ENCODE measurements around the gene TMEM163. TPM values are rescaled to one million over a fixed set of nuclear protein-coding genes. Genes with fewer than 3 reads are reported as not detected.

TMEM163 gene
- total and polyA plus RNA-seq, 2 donors (not counting 3 experiments of a cell fraction or from before 2014, with no cell fraction given) = 1.0 to 2.8 TPM

DNA sequence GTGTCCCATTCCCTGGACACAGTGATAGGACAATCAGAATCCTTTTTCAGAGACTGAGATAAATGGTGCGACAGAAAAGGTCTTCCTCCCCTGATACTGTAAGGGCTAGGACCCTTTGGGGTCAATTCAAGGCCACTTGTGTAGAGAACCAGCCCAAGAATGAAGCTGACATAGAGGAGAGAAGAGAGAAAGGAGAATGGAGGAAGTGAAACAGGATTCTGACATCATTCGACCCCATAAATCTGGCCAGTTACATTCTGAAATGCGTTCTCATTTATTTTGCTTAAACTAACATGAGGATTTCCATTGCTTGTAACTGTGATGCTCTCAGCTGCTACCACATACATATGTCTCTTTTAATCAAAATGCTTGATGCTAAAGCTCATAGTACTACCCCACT, 148.1 kb downstream of the TMEM163 start:
- H3K4me1 ChIP-seq (ENCODE audit: control insufficient read depth, extremely low read depth, insufficient read depth, low read length) = no peaks in the 10 kb centered on the region
- TF ChIP-seq FOS (IDR thresholded peaks at IDR 0.05; ENCODE audit: borderline replicate concordance, insufficient read depth, low read length) = no peak
- TF ChIP-seq JUN (IDR thresholded peaks at IDR 0.05; ENCODE audit: borderline replicate concordance, insufficient read depth, insufficient read length, low read depth) = no peak
- TF ChIP-seq, protein P1, sequence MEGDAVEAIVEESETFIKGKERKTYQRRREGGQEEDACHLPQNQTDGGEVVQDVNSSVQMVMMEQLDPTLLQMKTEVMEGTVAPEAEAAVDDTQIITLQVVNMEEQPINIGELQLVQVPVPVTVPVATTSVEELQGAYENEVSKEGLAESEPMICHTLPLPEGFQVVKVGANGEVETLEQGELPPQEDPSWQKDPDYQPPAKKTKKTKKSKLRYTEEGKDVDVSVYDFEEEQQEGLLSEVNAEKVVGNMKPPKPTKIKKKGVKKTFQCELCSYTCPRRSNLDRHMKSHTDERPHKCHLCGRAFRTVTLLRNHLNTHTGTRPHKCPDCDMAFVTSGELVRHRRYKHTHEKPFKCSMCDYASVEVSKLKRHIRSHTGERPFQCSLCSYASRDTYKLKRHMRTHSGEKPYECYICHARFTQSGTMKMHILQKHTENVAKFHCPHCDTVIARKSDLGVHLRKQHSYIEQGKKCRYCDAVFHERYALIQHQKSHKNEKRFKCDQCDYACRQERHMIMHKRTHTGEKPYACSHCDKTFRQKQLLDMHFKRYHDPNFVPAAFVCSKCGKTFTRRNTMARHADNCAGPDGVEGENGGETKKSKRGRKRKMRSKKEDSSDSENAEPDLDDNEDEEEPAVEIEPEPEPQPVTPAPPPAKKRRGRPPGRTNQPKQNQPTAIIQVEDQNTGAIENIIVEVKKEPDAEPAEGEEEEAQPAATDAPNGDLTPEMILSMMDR (IDR thresholded peaks at IDR 0.05; ENCODE audit: extremely low read depth in 1 of 2, insufficient read depth in 1 of 2, low read depth in 1 of 2, low read length in 2 of 2) = no peak
- TF ChIP-seq GATA2 (IDR thresholded peaks at IDR 0.05; ENCODE audit: insufficient read depth, insufficient read length, low read depth, low read length) = no peak
- TF ChIP-seq POLR2AphosphoS5 (IDR thresholded peaks at IDR 0.05; ENCODE audit: insufficient read depth, low read depth, low read length) = no peak
- TF ChIP-seq POLR2A (IDR thresholded peaks at IDR 0.05; ENCODE audit: low read depth, low read length) = no peak
- TF ChIP-seq, protein P2, sequence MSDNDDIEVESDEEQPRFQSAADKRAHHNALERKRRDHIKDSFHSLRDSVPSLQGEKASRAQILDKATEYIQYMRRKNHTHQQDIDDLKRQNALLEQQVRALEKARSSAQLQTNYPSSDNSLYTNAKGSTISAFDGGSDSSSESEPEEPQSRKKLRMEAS (IDR thresholded peaks at IDR 0.05; ENCODE audit: insufficient read depth, insufficient read length) = no peak
- TF ChIP-seq MYC (IDR thresholded peaks at IDR 0.05; ENCODE audit: low read depth, low read length) = no peak
- TF ChIP-seq EZH2 (IDR thresholded peaks at IDR 0.05; ENCODE audit: borderline replicate concordance, low read depth, low read length, severe bottlenecking) = no peak
- FAIRE-seq (no peak), DNase-seq (ENCODE audit: low read depth, low spot score) (no peak)
- no peaks in the 10 kb centered on the region for H4K20me1 ChIP-seq (replicated peaks; ENCODE audit: control insufficient read depth, extremely low read depth, insufficient read depth, low read length)
- H3K36me3 ChIP-seq (ENCODE audit: control insufficient read depth in 2 of 2, extremely low read depth in 1 of 2, insufficient read depth in 2 of 2, low read length in 2 of 2) = no peaks in the 10 kb centered on the region
- H3K4me2 ChIP-seq (ENCODE audit: insufficient read depth, low read length) = no peak overlapping the region
- H2AFZ ChIP-seq (ENCODE audit: low read depth, low read length) = no peak overlapping the region
- H3K9me3 ChIP-seq (replicated peaks; ENCODE audit: control insufficient read depth, insufficient read depth, low read length) = no peaks in the 10 kb centered on the region
- H3K27me3 ChIP-seq (ENCODE audit: control insufficient read depth in 2 of 2, insufficient read depth in 2 of 2, low read length in 2 of 2) = no peaks in the 10 kb centered on the region
- no TSS peak for BruUV-seq (replicated peaks)
- POLR2A ChIA-PET = no interaction called here
- dilution Hi-C loops (cut with MboI; ENCODE audit: extremely low pct_ligation_motif_present, low sequenced_read_pairs) (no loop called here), intact Hi-C loops (cut with micrococcal nuclease) (no loop called here)
- no peak overlapping the region for H3K4me3 ChIP-seq (replicated peaks in 1 of 3; ENCODE audit: insufficient read depth in 1 of 3, low read depth in 1 of 3, low read length in 3 of 3)
- CTCF ChIA-PET = no interaction called here
- H3K9me1 ChIP-seq (replicated peaks; ENCODE audit: control insufficient read depth, extremely low read depth, insufficient read depth, low read length) = no peaks in the 10 kb centered on the region
- H3K79me2 ChIP-seq (ENCODE audit: control insufficient read depth, insufficient read depth, low read length) = no peaks in the 10 kb centered on the region
- H3K9ac ChIP-seq (replicated peaks; ENCODE audit: extremely low read depth, insufficient read depth, low read length) = no peak overlapping the region
- no peak overlapping the region for H3K27ac ChIP-seq (ENCODE audit: insufficient read depth, low read depth, low read length)
